GM18526 (cell line): Measurements from ENCODE around the gene AJAP1.

Experiments
- POLR2A ChIP-seq: IDR thresholded peaks from 3 replicates; pipeline ENCODE4 v1.6.1; 2011; ENCODE audit not compliant: insufficient read length; ENCODE audit errors: extremely low read depth

AJAP1 gene

DNA sequence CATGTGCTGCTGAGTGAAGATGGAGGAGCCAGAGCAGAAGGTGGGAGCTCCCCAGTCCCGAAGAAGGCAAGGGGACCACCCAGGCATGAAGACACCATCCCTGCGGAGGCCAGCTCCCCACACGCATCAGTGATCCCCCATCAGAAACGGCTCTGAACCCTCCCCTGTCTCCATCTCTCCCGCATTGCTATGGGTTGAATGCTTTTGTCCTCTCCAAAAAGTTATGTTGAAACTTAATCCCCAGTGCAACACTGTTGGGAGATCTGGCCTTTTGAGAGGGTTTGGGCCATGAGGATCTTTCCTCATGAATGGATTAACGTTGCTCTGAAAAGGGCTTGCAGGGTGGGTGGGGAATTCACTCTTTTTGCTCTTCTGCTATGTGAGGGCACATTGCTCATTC, 147.6 kb downstream of the AJAP1 start:
- no peak for TF ChIP-seq POLR2A

DNA sequence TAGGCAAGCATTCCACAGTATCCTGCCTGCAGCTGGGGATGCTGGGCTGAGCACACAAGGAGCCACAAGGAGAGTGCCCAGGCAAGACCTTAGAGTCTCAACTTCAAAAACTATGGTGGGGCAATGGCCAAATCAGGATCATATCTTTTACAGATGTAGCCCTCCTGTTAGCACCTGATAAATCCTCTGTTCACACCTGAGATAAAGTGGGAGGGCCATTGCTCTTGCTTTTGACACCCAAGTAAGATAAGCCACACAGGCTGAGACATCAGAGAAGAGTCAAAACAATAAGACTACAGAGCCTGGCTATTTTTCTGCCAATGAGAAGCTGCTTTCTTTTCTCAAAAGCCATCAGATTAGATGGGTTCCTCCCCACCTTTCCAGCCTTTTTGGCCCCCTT, 148.9 kb downstream of the AJAP1 start:
- TF ChIP-seq POLR2A: no peak

DNA sequence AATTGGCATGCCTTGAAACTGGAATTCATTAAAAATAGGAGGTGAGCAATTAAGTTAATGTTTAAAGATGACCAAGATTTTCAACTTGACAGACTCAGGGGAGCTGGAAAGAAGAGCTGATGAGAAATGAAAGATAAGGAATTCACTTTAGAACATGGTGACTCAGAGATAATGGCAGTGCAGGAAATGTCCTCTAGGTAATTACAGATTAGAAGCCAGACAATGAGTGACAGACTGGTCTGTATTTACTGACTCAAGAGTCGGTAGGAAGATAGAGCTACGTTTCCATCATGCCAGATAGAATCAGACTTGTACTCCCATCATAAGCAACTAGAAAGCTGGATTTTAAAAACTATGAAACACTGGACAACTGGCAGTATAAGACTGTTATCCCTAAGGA, 151.6 kb downstream of the AJAP1 start:
- TF ChIP-seq POLR2A: no peak

DNA sequence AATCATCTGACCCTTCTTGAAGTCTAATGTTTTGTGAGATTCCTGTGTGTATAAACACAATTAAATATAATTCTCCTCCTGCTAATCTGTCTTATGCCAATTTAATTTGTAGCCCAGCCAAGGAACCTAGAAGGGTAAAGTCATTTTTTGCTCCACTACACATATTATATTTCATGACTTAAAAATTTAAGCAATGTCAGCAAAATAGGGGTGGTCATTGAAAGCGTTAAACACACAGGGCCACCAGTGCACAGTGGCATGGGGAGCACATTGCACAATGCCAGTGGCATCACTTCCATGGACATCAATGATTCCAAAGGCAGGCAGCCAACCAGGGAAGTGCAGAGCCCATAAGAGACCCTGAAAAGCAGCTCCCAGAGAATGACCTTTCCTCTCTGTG, 166.1 kb downstream of the AJAP1 start:
- no peak for TF ChIP-seq POLR2A

DNA sequence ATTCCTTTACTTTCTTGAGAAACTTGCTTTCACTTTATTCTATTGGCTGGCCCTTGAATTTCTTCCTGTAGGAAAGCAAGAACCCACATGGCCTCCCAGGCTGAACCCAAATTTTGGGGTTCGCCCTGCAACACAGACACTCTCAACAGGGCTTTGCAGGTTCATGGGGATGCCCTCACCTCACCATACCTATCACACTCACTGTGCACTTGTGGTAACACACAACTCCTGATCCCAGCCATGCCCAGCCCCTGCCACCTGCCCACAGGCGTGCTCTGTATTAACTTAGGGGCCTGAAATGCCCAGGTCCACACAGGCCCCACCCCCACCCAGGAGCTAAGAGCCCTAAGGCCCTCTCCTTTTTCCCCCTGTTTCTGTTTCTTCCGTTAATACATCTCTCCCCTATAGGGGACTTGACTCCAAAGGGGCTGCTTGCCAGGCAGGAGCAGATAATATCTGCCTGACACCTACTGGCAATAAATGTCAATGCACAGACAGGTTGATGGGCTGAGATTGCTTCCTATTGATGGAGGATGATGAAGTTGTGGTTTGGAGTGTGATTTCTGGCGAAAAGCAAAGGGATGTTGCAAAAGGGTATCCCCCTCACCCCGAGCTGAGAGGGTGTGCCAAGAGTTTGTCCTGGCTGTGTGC, 171.5 kb downstream of the AJAP1 start:
- TF ChIP-seq POLR2A: no peak

DNA sequence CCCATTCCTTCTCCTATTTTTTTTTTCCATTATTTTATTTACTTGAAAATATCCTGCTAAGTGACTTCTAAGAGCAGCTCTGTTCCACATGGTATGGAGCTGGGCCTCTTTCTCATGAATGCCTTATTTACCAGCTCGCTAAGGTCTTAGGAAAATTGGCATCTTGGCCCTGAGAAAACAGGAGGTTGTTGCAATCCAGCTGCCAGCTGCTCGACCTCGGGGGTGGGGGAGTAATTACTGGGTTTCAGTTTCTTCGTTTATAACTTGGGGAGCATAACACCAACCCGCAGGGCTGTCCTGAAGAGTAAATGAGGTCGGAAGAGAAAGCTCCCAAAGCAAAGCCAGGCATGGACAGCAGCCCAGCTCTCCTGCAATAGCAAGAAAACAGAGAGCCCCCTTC, 176.3 kb downstream of the AJAP1 start:
- TF ChIP-seq POLR2A: no peak

DNA sequence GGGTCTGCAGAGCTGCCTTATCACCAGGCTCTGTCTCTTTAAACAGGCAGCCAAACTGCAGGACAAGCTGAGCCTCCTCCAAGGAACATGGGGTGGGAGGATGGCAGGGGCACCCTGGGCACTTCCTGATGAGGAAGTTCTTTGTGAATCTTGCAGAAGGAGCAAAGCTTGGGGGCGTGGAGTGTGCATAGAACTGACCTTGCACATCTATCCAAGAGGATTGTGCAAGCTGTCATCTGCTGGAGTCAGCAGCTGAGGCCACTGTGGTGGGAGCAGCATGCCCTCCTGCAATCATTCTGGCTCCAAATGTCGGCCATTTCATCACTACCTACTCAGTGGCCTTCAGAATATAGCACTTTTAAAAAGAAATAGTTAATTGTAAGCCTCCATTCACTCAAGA, 182.2 kb downstream of the AJAP1 start:
- no peak for TF ChIP-seq POLR2A

DNA sequence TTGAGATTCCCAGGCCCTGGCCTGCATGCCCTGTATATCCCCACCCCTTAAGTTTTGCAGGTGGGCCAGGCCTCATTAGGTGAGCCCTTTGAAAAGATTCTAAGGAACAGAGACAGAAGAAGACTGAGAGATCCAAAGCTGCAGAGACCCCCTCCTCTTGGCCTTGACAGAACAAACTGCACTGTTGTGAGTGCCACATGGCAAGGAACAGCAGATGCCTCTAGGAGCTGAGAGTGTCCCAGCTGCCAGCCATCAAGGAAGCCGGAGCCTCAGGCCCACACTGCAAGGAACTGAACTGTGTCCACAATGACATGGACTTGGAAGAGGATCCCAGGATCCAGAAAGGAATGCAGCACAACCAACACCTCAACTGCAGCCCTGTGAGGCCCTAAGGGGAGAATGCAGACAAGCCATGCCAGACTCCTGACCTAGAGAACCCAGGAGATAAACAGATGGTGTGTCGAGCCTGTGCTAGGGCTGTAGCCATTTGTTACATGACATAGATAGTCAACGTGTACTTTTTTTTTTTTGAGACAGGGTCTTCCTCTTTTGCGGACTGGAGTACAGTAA, 182.7 kb downstream of the AJAP1 start:
- TF ChIP-seq POLR2A: no peak

DNA sequence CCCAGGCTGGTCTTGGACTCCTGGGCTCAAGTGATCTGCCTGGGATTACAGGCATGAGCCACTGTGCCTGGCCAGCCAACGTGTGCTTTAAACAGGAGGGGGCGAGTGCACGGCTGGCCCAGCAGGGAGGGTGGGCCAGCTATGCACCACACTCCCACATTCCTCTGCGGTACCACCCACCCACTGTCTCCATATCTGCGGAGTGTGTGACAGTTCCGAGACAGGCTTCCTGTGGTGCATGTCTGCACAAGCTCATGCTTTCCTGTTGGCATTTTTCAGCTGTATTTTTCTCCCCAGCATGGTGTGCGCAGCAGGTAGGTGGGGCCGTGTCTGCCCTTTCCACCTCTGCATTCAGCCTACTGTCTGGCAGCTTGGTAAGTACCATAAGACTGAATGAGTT, 183.3 kb downstream of the AJAP1 start:
- TF ChIP-seq POLR2A: no peak

DNA sequence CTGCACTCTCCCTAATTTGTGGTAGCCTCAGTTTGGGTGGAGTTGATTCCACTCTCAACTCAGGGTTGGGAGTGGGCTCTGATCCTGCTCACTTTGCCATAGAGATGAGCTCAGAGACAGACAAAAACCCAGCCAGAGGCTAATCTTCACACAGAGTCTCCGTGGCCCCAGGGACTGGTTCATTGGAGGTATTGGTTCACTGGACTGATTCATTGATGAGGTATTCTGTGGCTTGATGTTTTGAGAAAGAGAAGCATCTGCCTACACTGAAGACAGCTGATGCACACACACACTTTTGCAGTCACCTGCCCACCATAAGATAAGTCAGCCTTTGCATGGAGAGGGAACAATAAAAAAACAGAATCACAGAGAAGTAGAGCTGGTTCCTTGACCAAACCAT, 183.8 kb downstream of the AJAP1 start:
- no peak for TF ChIP-seq POLR2A
